ENCODE results near the gene XRCC1. TPM values are rescaled to one million over a fixed set of nuclear protein-coding genes. Genes with fewer than 3 reads are reported as not detected.
A peak's percentile ranks its signal among the peaks of the same experiment; 100 is the strongest.

The XRCC1 gene
- polyA plus RNA-seq, 1 of the 3 experiments (the other 2 are of a cell fraction): 30.3 TPM

DNA sequence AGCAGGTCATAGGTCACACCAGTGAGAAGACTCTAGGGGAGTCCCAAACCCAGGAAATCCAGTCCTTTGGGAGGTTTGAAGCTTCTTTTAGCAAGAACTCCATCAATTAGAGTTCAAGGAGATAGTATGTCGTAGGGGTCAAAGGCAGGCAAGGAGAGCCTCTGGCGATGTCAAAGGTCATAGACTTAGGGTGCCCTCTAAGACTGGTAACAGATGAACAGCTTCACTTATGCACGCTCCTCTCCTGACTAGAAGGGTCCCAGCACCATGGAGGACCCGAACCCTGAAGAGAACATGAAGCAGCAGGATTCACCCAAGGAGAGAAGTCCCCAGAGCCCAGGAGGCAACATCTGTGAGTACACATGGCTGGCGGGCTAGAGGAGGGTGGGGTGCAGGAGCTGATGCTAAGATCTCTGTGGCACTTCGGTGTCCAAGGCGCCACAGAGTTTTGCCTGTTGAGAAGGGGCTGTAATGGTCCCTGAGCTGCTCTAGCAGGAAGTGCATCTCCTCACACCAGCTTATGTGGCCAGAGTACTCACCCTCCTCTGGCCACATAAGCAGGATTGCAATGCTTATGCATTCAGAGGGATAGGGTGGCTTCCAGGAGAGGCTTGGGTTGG, 21.6 kb upstream of the XRCC1 start:
- no peak for DNase-seq
- TF ChIP-seq FOSL2 (IDR thresholded peaks at IDR 0.05; ENCODE audit: borderline replicate concordance, low read depth) (no peak), POLR2AphosphoS5 (IDR thresholded peaks at IDR 0.05; ENCODE audit: low read depth, low read length) (no peak), SIN3A (IDR thresholded peaks at IDR 0.05; ENCODE audit: borderline replicate concordance, low read depth, low read length) (0 out of 2 replicates have a peak, but pooled peaks have one; percentile 15), RXRA (IDR thresholded peaks at IDR 0.05; ENCODE audit: borderline replicate concordance, low read depth) (no peak), FOXM1 (IDR thresholded peaks at IDR 0.05; ENCODE audit: low read depth) (no peak), SMC3 (IDR thresholded peaks at IDR 0.05; ENCODE audit: low read depth, low read length) (no peak), FOXJ3 (CRISPR knock-in tag; IDR thresholded peaks at IDR 0.05) (no peak)
- TF ChIP-seq, protein P1, sequence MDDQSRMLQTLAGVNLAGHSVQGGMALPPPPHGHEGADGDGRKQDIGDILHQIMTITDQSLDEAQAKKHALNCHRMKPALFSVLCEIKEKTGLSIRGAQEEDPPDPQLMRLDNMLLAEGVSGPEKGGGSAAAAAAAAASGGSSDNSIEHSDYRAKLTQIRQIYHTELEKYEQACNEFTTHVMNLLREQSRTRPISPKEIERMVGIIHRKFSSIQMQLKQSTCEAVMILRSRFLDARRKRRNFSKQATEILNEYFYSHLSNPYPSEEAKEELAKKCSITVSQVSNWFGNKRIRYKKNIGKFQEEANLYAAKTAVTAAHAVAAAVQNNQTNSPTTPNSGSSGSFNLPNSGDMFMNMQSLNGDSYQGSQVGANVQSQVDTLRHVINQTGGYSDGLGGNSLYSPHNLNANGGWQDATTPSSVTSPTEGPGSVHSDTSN (IDR thresholded peaks at IDR 0.05): no peak
- Histone ChIP-seq H2AFZ (ENCODE audit: low read depth) (peak overlapping the region; percentile 85), H3K27ac (ENCODE audit: low read depth in 2 of 2, low read length in 1 of 2) (peak overlapping the region; percentile 93 to 98), H3K4me1 (ENCODE audit: control insufficient read depth in 1 of 2, insufficient read depth in 2 of 2, low read depth in 1 of 2, low read length in 1 of 2) (peaks cover 8 to 22% of the 10 kb centered on the region in 2 experiments; a peak in 2 of 4 replicates), H3K9me3 (no peaks in the 10 kb centered on the region), H3K4me3 (ENCODE audit: low read depth in 2 of 2, low read length in 1 of 2) (peak overlapping the region; percentile 72 to 80), H3F3A (replicated peaks; ENCODE audit: insufficient read depth) (peaks cover 21% of the 10 kb centered on the region), H3K9ac (peak overlapping the region; percentile 94), H3K79me2 (ENCODE audit: insufficient read depth) (peaks cover 70% of the 10 kb centered on the region), H4K20me1 (ENCODE audit: insufficient read depth) (peaks cover 9% of the 10 kb centered on the region; the same call in 1 of the 2 replicates), H3K4me2 (peak overlapping the region; percentile 99), H3K36me3 (replicated peaks in 1 of 2; ENCODE audit: control insufficient read depth in 1 of 2, insufficient read depth in 2 of 2, low read length in 1 of 2) (peaks cover 23 to 28% of the 10 kb centered on the region in 2 experiments), H3K27me3 (ENCODE audit: insufficient read depth) (no peaks in the 10 kb centered on the region), H3K9me2 (no peaks in the 10 kb centered on the region)
- 13% methylated on average over 5 of the region's 7 CpGs for WGBS (ENCODE audit: low lambda C conversion rate)
- POLR2A ChIA-PET: interaction anchor here (0.9 to 1.2 kb wide), 2 partner anchors 21 to 42 kb away, joined by 4 to 5 read pairs; partner anchors contain the start of genes PINLYP and XRCC1
- CTCF ChIA-PET: interaction anchor here (0.9 to 6.6 kb wide), 8 partner anchors 9 to 213 kb away, joined by 3 to 104 read pairs (median 4); no protein-coding TSS in a partner anchor

DNA sequence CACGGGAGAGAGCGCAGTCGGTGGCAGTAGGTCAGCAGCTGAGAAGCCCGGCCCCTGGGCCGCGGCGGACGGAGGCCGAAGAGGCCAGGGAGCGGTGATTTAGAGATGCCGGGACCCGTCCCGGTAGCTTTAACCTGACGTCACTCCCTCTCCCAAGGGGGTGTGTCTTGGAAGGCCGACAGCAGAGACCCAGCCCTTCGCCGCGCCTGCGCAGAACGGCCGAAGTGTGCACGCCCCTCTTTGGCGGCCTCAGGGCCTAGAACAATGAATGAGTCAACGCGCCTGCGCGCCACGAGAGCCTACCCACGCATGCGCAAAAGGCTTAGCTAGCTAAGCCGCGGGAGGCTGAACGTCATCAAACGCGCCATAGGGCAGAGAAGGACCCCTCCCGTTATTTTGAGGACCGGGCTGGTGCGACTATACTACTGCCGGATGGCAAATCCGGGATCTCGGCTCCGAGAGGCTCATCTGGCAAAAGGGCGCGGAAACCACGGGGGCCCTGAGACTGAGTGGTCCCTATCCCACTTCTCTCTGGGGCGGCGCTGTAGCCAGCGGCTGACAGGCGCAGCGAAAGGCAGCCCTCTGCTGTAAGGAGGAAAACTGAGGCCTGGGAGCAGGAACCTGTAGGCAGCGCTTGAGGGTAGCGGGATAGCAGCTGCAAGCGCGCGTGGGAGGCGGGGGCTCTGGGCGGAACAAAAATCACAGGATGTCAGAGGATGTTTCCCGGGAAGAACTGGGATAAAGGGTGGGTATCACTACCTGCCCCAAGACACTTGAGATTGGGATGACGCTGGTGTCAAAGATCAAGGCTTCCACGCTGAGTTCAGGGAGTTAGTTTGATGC, 20.9 kb upstream of the XRCC1 start, which contains the start of the genes IRGQ and ZNF576:
Gene IRGQ (minus strand): TSS at position 136 of the 843 bp plus-strand sequence. CDS start 796 bp downstream, outside the sequence.
Gene ZNF576 (plus strand): TSS at position 597 of the 843 bp plus-strand sequence. CDS start 514 bp downstream, outside the sequence.
- H3K9me2 ChIP-seq: no peaks in the 10 kb centered on the region
- H3K9ac ChIP-seq: peak within 1 kb of the TSS; percentile 94
- peaks cover 16% of the 10 kb centered on the region for H3F3A ChIP-seq (replicated peaks; ENCODE audit: insufficient read depth)
- peaks cover 9% of the 10 kb centered on the region; the same call in 1 of the 2 replicates for H4K20me1 ChIP-seq (ENCODE audit: insufficient read depth)
- H3K4me2 ChIP-seq: peak within 1 kb of the TSS; percentile 99
- H3K4me1 ChIP-seq (ENCODE audit: control insufficient read depth in 1 of 2, insufficient read depth in 2 of 2, low read depth in 1 of 2, low read length in 1 of 2): peaks cover 8 to 22% of the 10 kb centered on the region in 2 experiments; a peak in 2 of 4 replicates
- H3K9me3 ChIP-seq: no peaks in the 10 kb centered on the region
- DNase-seq: peak; percentile 97
- H3K79me2 ChIP-seq (ENCODE audit: insufficient read depth): peaks cover 78% of the 10 kb centered on the region
- under 1% methylated on average over 55 of the region's 60 CpGs for WGBS (ENCODE audit: low lambda C conversion rate)
- ChIA-PET CTCF (interaction anchor here (0.9 to 6.6 kb wide), 9 partner anchors 25 to 213 kb away, joined by 3 to 104 read pairs (median 4); no protein-coding TSS in a partner anchor), POLR2A (interaction anchor here (0.6 to 1.2 kb wide), 6 partner anchors 12 to 162 kb away, joined by 3 to 5 read pairs (median 4); partner anchors contain the start of genes PINLYP and XRCC1)
- H3K27ac ChIP-seq (ENCODE audit: low read depth in 2 of 2, low read length in 1 of 2): peak within 1 kb of the TSS; percentile 93 to 98
- peaks cover 27 to 29% of the 10 kb centered on the region in 2 experiments for H3K36me3 ChIP-seq (replicated peaks in 1 of 2; ENCODE audit: control insufficient read depth in 1 of 2, insufficient read depth in 2 of 2, low read length in 1 of 2)
- H3K4me3 ChIP-seq (ENCODE audit: low read depth in 2 of 2, low read length in 1 of 2): peak within 1 kb of the TSS; percentile 72 to 98
- peak within 1 kb of the TSS; percentile 85 for H2AFZ ChIP-seq (ENCODE audit: low read depth)
- no peaks in the 10 kb centered on the region for H3K27me3 ChIP-seq (ENCODE audit: insufficient read depth)
- peak; percentile 82; the same call in 1 of the 2 replicates for TF ChIP-seq SIN3A (IDR thresholded peaks at IDR 0.05; ENCODE audit: borderline replicate concordance, low read depth, low read length)
- TF ChIP-seq, protein P2, sequence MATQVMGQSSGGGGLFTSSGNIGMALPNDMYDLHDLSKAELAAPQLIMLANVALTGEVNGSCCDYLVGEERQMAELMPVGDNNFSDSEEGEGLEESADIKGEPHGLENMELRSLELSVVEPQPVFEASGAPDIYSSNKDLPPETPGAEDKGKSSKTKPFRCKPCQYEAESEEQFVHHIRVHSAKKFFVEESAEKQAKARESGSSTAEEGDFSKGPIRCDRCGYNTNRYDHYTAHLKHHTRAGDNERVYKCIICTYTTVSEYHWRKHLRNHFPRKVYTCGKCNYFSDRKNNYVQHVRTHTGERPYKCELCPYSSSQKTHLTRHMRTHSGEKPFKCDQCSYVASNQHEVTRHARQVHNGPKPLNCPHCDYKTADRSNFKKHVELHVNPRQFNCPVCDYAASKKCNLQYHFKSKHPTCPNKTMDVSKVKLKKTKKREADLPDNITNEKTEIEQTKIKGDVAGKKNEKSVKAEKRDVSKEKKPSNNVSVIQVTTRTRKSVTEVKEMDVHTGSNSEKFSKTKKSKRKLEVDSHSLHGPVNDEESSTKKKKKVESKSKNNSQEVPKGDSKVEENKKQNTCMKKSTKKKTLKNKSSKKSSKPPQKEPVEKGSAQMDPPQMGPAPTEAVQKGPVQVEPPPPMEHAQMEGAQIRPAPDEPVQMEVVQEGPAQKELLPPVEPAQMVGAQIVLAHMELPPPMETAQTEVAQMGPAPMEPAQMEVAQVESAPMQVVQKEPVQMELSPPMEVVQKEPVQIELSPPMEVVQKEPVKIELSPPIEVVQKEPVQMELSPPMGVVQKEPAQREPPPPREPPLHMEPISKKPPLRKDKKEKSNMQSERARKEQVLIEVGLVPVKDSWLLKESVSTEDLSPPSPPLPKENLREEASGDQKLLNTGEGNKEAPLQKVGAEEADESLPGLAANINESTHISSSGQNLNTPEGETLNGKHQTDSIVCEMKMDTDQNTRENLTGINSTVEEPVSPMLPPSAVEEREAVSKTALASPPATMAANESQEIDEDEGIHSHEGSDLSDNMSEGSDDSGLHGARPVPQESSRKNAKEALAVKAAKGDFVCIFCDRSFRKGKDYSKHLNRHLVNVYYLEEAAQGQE (IDR thresholded peaks at IDR 0.05; ENCODE audit: low read depth, low read length): 0 out of 2 replicates have a peak, but pooled peaks have one; percentile 7
- no peak; the same call in 1 of the 2 replicates for TF ChIP-seq JUND (IDR thresholded peaks at IDR 0.05)
- peak; percentile 76 for TF ChIP-seq TAF1 (IDR thresholded peaks at IDR 0.05; ENCODE audit: borderline replicate concordance, low read depth, low read length)
- TF ChIP-seq ELF1 (IDR thresholded peaks at IDR 0.05): peak; percentile 61; the same call in 1 of the 2 replicates
- TF ChIP-seq GABPA (IDR thresholded peaks at IDR 0.05; ENCODE audit: low read depth): no peak
- TF ChIP-seq, protein P3, sequence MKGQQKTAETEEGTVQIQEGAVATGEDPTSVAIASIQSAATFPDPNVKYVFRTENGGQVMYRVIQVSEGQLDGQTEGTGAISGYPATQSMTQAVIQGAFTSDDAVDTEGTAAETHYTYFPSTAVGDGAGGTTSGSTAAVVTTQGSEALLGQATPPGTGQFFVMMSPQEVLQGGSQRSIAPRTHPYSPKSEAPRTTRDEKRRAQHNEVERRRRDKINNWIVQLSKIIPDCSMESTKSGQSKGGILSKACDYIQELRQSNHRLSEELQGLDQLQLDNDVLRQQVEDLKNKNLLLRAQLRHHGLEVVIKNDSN (IDR thresholded peaks at IDR 0.05; ENCODE audit: borderline replicate concordance, low read depth): no peak
- no peak for TF ChIP-seq RAD21 (IDR thresholded peaks at IDR 0.05; ENCODE audit: low read length)
- TF ChIP-seq, protein P1 (IDR thresholded peaks at IDR 0.05): peak; percentile 33; the same call in 1 of the 2 replicates
- TF ChIP-seq MXI1 (IDR thresholded peaks at IDR 0.05; ENCODE audit: low read depth, low read length): peak; percentile 48
- TF ChIP-seq NRF1 (IDR thresholded peaks at IDR 0.05; ENCODE audit: low read depth, low read length): peak; percentile 100

All from SK-N-SH (cell line).